H9 (cell line): Measurements from ENCODE around the gene TMEM233. TPM values are rescaled to one million over a fixed set of nuclear protein-coding genes. Genes with fewer than 3 reads are reported as not detected.
A peak's percentile ranks its signal among the peaks of the same experiment; 100 is the strongest.

Experiments
- DNase-seq: peaks from one replicate; pipeline ENCODE4 v3.0.0-alpha.2; 2017
- H2AFZ ChIP-seq: one replicate; pipeline ENCODE4 v1.6.1; 2013; ENCODE audit warnings: mild to moderate bottlenecking, low read length, control low read depth, moderate library complexity
- H2AK5ac ChIP-seq: 2 replicates; pipeline ENCODE4 v1.6.1; 2013; ENCODE audit warnings: low read length, control low read depth, mixed read lengths; ENCODE audit not compliant: insufficient read length
- H2BK120ac ChIP-seq: one replicate; pipeline ENCODE4 v1.6.1; 2013; ENCODE audit warnings: low read depth, mild to moderate bottlenecking, low read length, control low read depth, inconsistent platforms; ENCODE audit not compliant: poor library complexity, severe bottlenecking
- H2BK12ac ChIP-seq: 2 replicates; pipeline ENCODE4 v1.6.1; 2013; ENCODE audit warnings: low read length, control low read depth, mixed read lengths, low read depth; ENCODE audit not compliant: insufficient read length
- H2BK15ac ChIP-seq: 2 replicates; pipeline ENCODE4 v1.6.1; 2013; ENCODE audit warnings: low read depth, low read length, control low read depth
- H2BK20ac ChIP-seq: one replicate; pipeline ENCODE4 v1.6.1; 2013; ENCODE audit warnings: low read depth, mild to moderate bottlenecking, low read length, control low read depth, inconsistent platforms; ENCODE audit not compliant: poor library complexity, severe bottlenecking
- H2BK5ac ChIP-seq: 2 replicates; pipeline ENCODE4 v1.6.1; 2013; ENCODE audit warnings: low read length, control low read depth, mixed read lengths; ENCODE audit not compliant: insufficient read length
- H3K14ac ChIP-seq: 2 replicates; pipeline ENCODE4 v1.6.1; 2013; ENCODE audit warnings: low read length, control low read depth; ENCODE audit not compliant: insufficient read depth
- H3K18ac ChIP-seq: 2 replicates; pipeline ENCODE4 v1.6.1; 2013; ENCODE audit warnings: low read depth, mild to moderate bottlenecking, mixed read lengths, low read length, control low read depth; ENCODE audit not compliant: insufficient read length
- H3K23ac ChIP-seq: 2 replicates; pipeline ENCODE4 v1.6.1; 2013; ENCODE audit warnings: low read length, control low read depth, mixed read lengths, low read depth; ENCODE audit not compliant: insufficient read length
- H3K23me2 ChIP-seq: 2 replicates; pipeline ENCODE4 v1.6.1; 2013; ENCODE audit warnings: low read depth, mild to moderate bottlenecking, mixed read lengths, low read length, control low read depth; ENCODE audit not compliant: insufficient read length, poor library complexity, severe bottlenecking
- H3K27ac ChIP-seq: 2 replicates; pipeline ENCODE4 v1.5.1; 2013; ENCODE audit warnings: low read length, control low read depth, mixed read lengths, low read depth; ENCODE audit not compliant: insufficient read length
- H3K27me3 ChIP-seq: 2 replicates; pipeline ENCODE4 v1.6.1; 2013; ENCODE audit warnings: low read length, control low read depth, inconsistent platforms; ENCODE audit not compliant: insufficient read depth
- H3K4ac ChIP-seq: 2 replicates; pipeline ENCODE4 v1.6.1; 2013; ENCODE audit warnings: low read depth, mild to moderate bottlenecking, control low read depth, inconsistent platforms, low read length, moderate library complexity
- H3K4me1 ChIP-seq: 2 replicates; pipeline ENCODE4 v1.6.1; 2013; ENCODE audit warnings: low read length, control low read depth, inconsistent platforms; ENCODE audit not compliant: insufficient read depth
- H3K4me2 ChIP-seq: 2 replicates; pipeline ENCODE4 v1.6.1; 2013; ENCODE audit warnings: low read length, control low read depth, mixed read lengths; ENCODE audit not compliant: insufficient read length, insufficient read depth
- H3K56ac ChIP-seq: 2 replicates; pipeline ENCODE4 v1.6.1; 2013; ENCODE audit warnings: low read depth, mild to moderate bottlenecking, mixed read lengths, low read length, control low read depth; ENCODE audit not compliant: insufficient read length
- H3K79me1 ChIP-seq: 2 replicates; pipeline ENCODE4 v1.6.1; 2013; ENCODE audit warnings: low read depth, mild to moderate bottlenecking, moderate library complexity, low read length, control low read depth, inconsistent platforms; ENCODE audit not compliant: insufficient read depth, poor library complexity, severe bottlenecking
- H3K79me2 ChIP-seq: 2 replicates; pipeline ENCODE4 v1.6.1; 2013; ENCODE audit warnings: low read length, control low read depth, inconsistent platforms; ENCODE audit not compliant: insufficient read depth
- H3K9ac ChIP-seq: 2 replicates; pipeline ENCODE4 v1.6.1; 2013; ENCODE audit warnings: low read length, control low read depth, mixed read lengths; ENCODE audit not compliant: insufficient read length; ENCODE audit errors: extremely low read depth
- H3K9me3 ChIP-seq: one replicate; pipeline ENCODE4 v1.6.1; 2013; ENCODE audit warnings: low read depth, low read length, inconsistent platforms; ENCODE audit not compliant: control insufficient read depth
- H3T11ph ChIP-seq: one replicate; pipeline ENCODE4 v1.6.1; 2013; ENCODE audit warnings: mild to moderate bottlenecking, low read length, control low read depth, inconsistent platforms
- H4K20me1 ChIP-seq: one replicate; pipeline ENCODE4 v1.6.1; 2013; ENCODE audit not compliant: control insufficient read depth, insufficient read length, insufficient read depth
- H4K5ac ChIP-seq: 2 replicates; pipeline ENCODE4 v1.6.1; 2013; ENCODE audit warnings: low read depth, mild to moderate bottlenecking, mixed read lengths, low read length, control low read depth; ENCODE audit not compliant: insufficient read length
- H4K8ac ChIP-seq: replicated peaks from 2 replicates; pipeline ENCODE4 v1.6.1; 2013; ENCODE audit warnings: low read length, control low read depth, mixed read lengths, low read depth; ENCODE audit not compliant: insufficient read length
- H4K91ac ChIP-seq: 2 replicates; pipeline ENCODE4 v1.6.1; 2013; ENCODE audit warnings: low read depth, mild to moderate bottlenecking, moderate library complexity, mixed read lengths, low read length, control low read depth; ENCODE audit not compliant: insufficient read length
- H3K27ac Mint-ChIP-seq, 3 experiments: 2 replicates in 2 of 3; 3 replicates in 1 of 3; pipeline ENCODE4 v1.8.0; 2020 to 2021; ENCODE audit warnings: mixed read lengths in 3 of 3, mild to moderate bottlenecking in 1 of 3, moderate library complexity in 1 of 3
- H3K27me3 Mint-ChIP-seq: 2 replicates; pipeline ENCODE4 v1.8.0; 2021; ENCODE audit warnings: low read depth, mild to moderate bottlenecking, moderate library complexity, mixed read lengths
- H3K36me3 Mint-ChIP-seq, 3 experiments: 2 replicates in 2 of 3; 3 replicates in 1 of 3; pipeline ENCODE4 v1.8.0; 2020 to 2021; ENCODE audit warnings: low read depth in 3 of 3, mixed read lengths in 3 of 3; ENCODE audit not compliant: insufficient read depth in 1 of 3
- H3K4me1 Mint-ChIP-seq, 2 experiments: 2 replicates each; pipeline ENCODE4 v1.8.0; 2020; ENCODE audit warnings: mixed read lengths in 2 of 2
- H3K4me3 Mint-ChIP-seq, 2 experiments: 2 replicates in 1 of 2; 3 replicates in 1 of 2; pipeline ENCODE4 v1.8.0; 2020 to 2021; ENCODE audit warnings: mild to moderate bottlenecking in 2 of 2, mixed read lengths in 2 of 2, moderate library complexity in 1 of 2
- H3K9me3 Mint-ChIP-seq, 2 experiments: 2 replicates in 1 of 2; 3 replicates in 1 of 2; pipeline ENCODE4 v1.8.0; 2020; ENCODE audit warnings: mild to moderate bottlenecking in 2 of 2, mixed read lengths in 2 of 2, moderate library complexity in 1 of 2
- WGBS: extraction: QIAGEN DNeasy Blood & Tissue Kit; methylation state at CpG from one replicate; pipeline ENCODE4 v1.1.7; 2013; ENCODE audit warnings: missing lambda C conversion rate, low lambda C conversion rate, mixed read lengths; ENCODE audit not compliant: insufficient read length; ENCODE audit errors: extremely low coverage; 5-methylcytosine and 5-hydroxymethylcytosine counted together
- total RNA-seq: library from RNA; stranded (reverse); gene quantifications from 2 replicates; pipeline ENCODE4 v1.2.1, GENCODE V29; 2021
- TF ChIP-seq, protein P1 (sequence below): fragments of 200-600 bp; sonication (generic); conservative IDR thresholded peaks from 3 replicates; pipeline ENCODE4 v1.8.0; 2021; ENCODE audit warnings: antibody characterized with exemption, mild to moderate bottlenecking

Gene TMEM233
- total RNA-seq, 1 experiment from 2014 or later, result not detected

DNA sequence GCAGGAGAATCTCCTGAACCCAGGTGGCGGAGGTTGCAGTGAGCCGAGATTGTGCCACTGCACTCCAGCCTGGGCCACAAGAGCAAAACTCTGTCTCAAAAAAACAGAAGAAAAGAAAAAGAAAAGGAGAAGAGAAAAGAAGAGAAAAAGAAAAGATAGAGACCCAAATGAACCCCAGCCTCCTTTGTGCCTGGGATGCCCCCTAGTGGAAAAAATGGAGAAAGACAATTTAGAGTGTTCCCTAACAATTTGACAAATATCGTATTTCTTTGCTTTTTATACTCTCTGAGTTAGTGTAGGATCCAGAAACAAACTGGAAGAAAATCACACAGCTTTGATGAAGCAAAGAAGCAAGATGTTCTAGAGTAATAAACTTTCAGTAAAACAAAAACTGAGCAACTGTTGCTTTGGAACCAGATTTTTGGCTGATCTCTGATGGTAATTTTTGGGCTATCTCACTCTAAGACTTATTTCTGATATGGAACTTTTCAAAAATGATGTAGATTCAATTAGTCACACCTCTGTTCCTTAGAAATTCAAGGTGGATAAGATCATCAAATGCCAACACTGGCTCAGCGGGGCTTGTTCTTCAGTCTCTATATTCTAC lies 55.7 kb downstream of the TMEM233 start:
- Histone ChIP-seq H3K9ac (no peak overlapping the region), H2BK15ac (no peak overlapping the region), H2BK20ac (no peak overlapping the region), H3K9me3 (no peaks in the 10 kb centered on the region), H2BK5ac (no peak overlapping the region), H3K18ac (no peak overlapping the region), H2AK5ac (no peak overlapping the region), H3K27me3 (no peaks in the 10 kb centered on the region), H3K4ac (no peak overlapping the region), H3K23ac (no peak overlapping the region), H4K20me1 (no peaks in the 10 kb centered on the region), H3K4me1 (no peaks in the 10 kb centered on the region), H3K56ac (no peak overlapping the region), H2AFZ (no peak overlapping the region), H3K79me1 (no peaks in the 10 kb centered on the region), H4K91ac (no peak overlapping the region), H4K8ac (no peak overlapping the region), H4K5ac (no peak overlapping the region), H3K4me2 (no peak overlapping the region), H3K14ac (no peak overlapping the region), H3T11ph (no peak overlapping the region), H3K23me2 (no peaks in the 10 kb centered on the region), H2BK12ac (no peak overlapping the region), H3K79me2 (no peaks in the 10 kb centered on the region), H2BK120ac (no peak overlapping the region), H3K27ac (no peak overlapping the region)
- DNase-seq, result no peak
- no peak overlapping the region for H3K4me3 Mint-ChIP-seq
- no CpG with 5 or more reads among the region's 4 CpGs for WGBS
- H3K9me3 Mint-ChIP-seq, result peaks cover 26 to 28% of the 10 kb centered on the region in 2 experiments
- TF ChIP-seq, protein P1, sequence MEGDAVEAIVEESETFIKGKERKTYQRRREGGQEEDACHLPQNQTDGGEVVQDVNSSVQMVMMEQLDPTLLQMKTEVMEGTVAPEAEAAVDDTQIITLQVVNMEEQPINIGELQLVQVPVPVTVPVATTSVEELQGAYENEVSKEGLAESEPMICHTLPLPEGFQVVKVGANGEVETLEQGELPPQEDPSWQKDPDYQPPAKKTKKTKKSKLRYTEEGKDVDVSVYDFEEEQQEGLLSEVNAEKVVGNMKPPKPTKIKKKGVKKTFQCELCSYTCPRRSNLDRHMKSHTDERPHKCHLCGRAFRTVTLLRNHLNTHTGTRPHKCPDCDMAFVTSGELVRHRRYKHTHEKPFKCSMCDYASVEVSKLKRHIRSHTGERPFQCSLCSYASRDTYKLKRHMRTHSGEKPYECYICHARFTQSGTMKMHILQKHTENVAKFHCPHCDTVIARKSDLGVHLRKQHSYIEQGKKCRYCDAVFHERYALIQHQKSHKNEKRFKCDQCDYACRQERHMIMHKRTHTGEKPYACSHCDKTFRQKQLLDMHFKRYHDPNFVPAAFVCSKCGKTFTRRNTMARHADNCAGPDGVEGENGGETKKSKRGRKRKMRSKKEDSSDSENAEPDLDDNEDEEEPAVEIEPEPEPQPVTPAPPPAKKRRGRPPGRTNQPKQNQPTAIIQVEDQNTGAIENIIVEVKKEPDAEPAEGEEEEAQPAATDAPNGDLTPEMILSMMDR, result peak; percentile 93
- H3K4me1 Mint-ChIP-seq, result no peaks in the 10 kb centered on the region
- H3K27me3 Mint-ChIP-seq, result peaks cover 12% of the 10 kb centered on the region
- H3K27ac Mint-ChIP-seq, result no peak overlapping the region
- H3K36me3 Mint-ChIP-seq, result peaks cover 1 to 9% (median 8%) of the 10 kb centered on the region in 3 experiments; a peak in 5 of 7 replicates
